Measurements from ENCODE around the gene CLDN5.

CLDN5 gene

GRCh38 chr22:19568337-19569275 is 44.4 kb upstream of the CLDN5 start:
- no peak overlapping the region for H3K4me3 ChIP-seq (ENCODE audit: low read depth, low read length)
- no peak for TF ChIP-seq CTCF (IDR thresholded peaks at IDR 0.05; ENCODE audit: insufficient read depth, low read length, missing control alignments)
- CTCF ChIA-PET, result interaction anchor here (1.8 to 1.9 kb wide), 2 partner anchors 13 to 61 kb away, joined by 5 to 7 read pairs; no protein-coding TSS in a partner anchor
- POLR2A ChIA-PET, result no interaction called here
- peak; percentile 64 for DNase-seq (ENCODE audit: low read depth, low spot score)

- ChIA-PET POLR2A (no interaction called here), CTCF (no interaction called here)
- TF ChIP-seq CTCF (IDR thresholded peaks at IDR 0.05; ENCODE audit: insufficient read depth, low read length, missing control alignments), result no peak
- no peak overlapping the region for H3K4me3 ChIP-seq (ENCODE audit: low read depth, low read length)
- DNase-seq (ENCODE audit: low read depth, low spot score), result no peak
Measured at GRCh38 chr22:19567157-19568009, 43.2 kb upstream of the CLDN5 start.

- CTCF ChIA-PET, result no interaction called here
- TF ChIP-seq CTCF (IDR thresholded peaks at IDR 0.05; ENCODE audit: insufficient read depth, low read length, missing control alignments), result no peak
- H3K4me3 ChIP-seq (ENCODE audit: low read depth, low read length), result no peak overlapping the region
- no peak for DNase-seq (ENCODE audit: low read depth, low spot score)
- POLR2A ChIA-PET, result no interaction called here
Measured at GRCh38 chr22:19566279-19567156, 42.3 kb upstream of the CLDN5 start.

- ChIA-PET CTCF (no interaction called here), POLR2A (no interaction called here)
- TF ChIP-seq CTCF (IDR thresholded peaks at IDR 0.05; ENCODE audit: insufficient read depth, low read length, missing control alignments), result no peak
Measured at GRCh38 chr22:19565382-19566278, 41.4 kb upstream of the CLDN5 start.

GRCh38 chr22:19559956-19560355 is 35.7 kb upstream of the CLDN5 start:
- no peak for DNase-seq (ENCODE audit: low read depth, low spot score)
- ChIA-PET POLR2A (no interaction called here), CTCF (interaction anchor here (0.9 kb wide), 1 partner anchor 70 kb away, joined by 3 read pairs; no protein-coding TSS in a partner anchor)
- TF ChIP-seq CTCF (IDR thresholded peaks at IDR 0.05; ENCODE audit: insufficient read depth, low read length, missing control alignments), result no peak
- no peak overlapping the region for H3K4me3 ChIP-seq (ENCODE audit: low read depth, low read length)

More at GRCh38 chr22:19565382-19566278, 41.4 kb upstream of the CLDN5 start:
- no peak overlapping the region for H3K4me3 ChIP-seq (ENCODE audit: low read depth, low read length)
- no peak for DNase-seq (ENCODE audit: low read depth, low spot score)

Data from AG04449 (cell line).